ENCODE results near the gene CD109. TPM values are rescaled to one million over a fixed set of nuclear protein-coding genes. Genes with fewer than 3 reads are reported as not detected.

Gene CD109
- total and polyA plus RNA-seq, 10 of the 15 experiments (the other 5 are each of a cell fraction or from before 2014, with no cell fraction given) = 0.27 to 4.4 (median 2.1) TPM

DNA sequence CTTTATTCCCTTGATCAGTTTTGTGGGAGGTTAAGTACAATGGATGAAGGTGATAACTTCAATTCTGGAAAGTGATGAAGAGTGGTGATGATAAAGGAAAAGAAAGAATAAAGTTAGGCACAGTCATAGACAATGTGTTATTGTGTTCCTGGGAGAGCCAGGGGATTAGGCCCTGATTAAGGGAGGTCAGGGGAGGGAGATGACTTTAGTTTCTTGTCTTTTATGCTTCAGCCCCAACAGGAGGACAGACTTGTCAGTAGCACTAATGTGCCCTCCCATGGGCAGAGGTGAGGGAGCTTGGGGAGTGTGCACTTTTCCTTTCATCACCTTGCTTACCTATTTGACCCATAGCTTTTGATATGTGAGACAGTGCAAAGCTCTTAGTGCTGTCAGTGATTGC is 115.7 kb downstream of the CD109 start (continued):
- TF ChIP-seq, protein P1, sequence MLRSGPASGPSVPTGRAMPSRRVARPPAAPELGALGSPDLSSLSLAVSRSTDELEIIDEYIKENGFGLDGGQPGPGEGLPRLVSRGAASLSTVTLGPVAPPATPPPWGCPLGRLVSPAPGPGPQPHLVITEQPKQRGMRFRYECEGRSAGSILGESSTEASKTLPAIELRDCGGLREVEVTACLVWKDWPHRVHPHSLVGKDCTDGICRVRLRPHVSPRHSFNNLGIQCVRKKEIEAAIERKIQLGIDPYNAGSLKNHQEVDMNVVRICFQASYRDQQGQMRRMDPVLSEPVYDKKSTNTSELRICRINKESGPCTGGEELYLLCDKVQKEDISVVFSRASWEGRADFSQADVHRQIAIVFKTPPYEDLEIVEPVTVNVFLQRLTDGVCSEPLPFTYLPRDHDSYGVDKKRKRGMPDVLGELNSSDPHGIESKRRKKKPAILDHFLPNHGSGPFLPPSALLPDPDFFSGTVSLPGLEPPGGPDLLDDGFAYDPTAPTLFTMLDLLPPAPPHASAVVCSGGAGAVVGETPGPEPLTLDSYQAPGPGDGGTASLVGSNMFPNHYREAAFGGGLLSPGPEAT (IDR thresholded peaks at IDR 0.05; ENCODE audit: low read depth) = no peak
- TF ChIP-seq ZNF217 (IDR thresholded peaks at IDR 0.05) = no peak
- no peak for TF ChIP-seq TARDBP (IDR thresholded peaks at IDR 0.05; ENCODE audit: borderline replicate concordance)
- TF ChIP-seq STAT1 (conservative IDR thresholded peaks at IDR 0.05) = no peak

- no peak for FAIRE-seq
- BruUV-seq (replicated peaks) = no TSS peak
Observed at GRCh38 chr6:73817253-73817652, 121.2 kb downstream of the CD109 start.

More at GRCh38 chr6:73817253-73817652, 121.2 kb downstream of the CD109 start:
- ATAC-seq (no peak), DNase-seq (ENCODE audit: low read depth, low spot score) (no peak)
- H3K27me3 ChIP-seq (replicated peaks in 1 of 2; ENCODE audit: control insufficient read depth in 2 of 2, insufficient read depth in 2 of 2, low read length in 1 of 2) = no peaks in the 10 kb centered on the region
- H3K4me1 ChIP-seq (ENCODE audit: control insufficient read depth, insufficient read depth, low read length) = no peaks in the 10 kb centered on the region
- H3K9ac ChIP-seq (ENCODE audit: control insufficient read depth, insufficient read depth, low read length) = no peak overlapping the region
- intact Hi-C loops (cut with micrococcal nuclease; ENCODE audit: unreplicated experiment) (no loop called here), in situ Hi-C loops (cut with MboI) (no loop called here)
- RAD21 ChIA-PET (ENCODE audit: unreplicated experiment) = no interaction called here
- no peaks in the 10 kb centered on the region for H3K79me2 ChIP-seq (ENCODE audit: control insufficient read depth, insufficient read depth, low read length)
- H3K4me2 ChIP-seq (ENCODE audit: control insufficient read depth, insufficient read depth) = no peak overlapping the region
- no peak overlapping the region for H2AFZ ChIP-seq (ENCODE audit: control insufficient read depth, low read depth, low read length)
- no peaks in the 10 kb centered on the region for H3K36me3 ChIP-seq (ENCODE audit: control insufficient read depth in 2 of 2, insufficient read depth in 2 of 2, low read length in 1 of 2)
- TF ChIP-seq POLR2AphosphoS2 (IDR thresholded peaks at IDR 0.05; ENCODE audit: low read depth, low read length) = no peak
- TF ChIP-seq CBX5 (IDR thresholded peaks at IDR 0.05; ENCODE audit: low read depth) = no peak
- TF ChIP-seq, protein P2, sequence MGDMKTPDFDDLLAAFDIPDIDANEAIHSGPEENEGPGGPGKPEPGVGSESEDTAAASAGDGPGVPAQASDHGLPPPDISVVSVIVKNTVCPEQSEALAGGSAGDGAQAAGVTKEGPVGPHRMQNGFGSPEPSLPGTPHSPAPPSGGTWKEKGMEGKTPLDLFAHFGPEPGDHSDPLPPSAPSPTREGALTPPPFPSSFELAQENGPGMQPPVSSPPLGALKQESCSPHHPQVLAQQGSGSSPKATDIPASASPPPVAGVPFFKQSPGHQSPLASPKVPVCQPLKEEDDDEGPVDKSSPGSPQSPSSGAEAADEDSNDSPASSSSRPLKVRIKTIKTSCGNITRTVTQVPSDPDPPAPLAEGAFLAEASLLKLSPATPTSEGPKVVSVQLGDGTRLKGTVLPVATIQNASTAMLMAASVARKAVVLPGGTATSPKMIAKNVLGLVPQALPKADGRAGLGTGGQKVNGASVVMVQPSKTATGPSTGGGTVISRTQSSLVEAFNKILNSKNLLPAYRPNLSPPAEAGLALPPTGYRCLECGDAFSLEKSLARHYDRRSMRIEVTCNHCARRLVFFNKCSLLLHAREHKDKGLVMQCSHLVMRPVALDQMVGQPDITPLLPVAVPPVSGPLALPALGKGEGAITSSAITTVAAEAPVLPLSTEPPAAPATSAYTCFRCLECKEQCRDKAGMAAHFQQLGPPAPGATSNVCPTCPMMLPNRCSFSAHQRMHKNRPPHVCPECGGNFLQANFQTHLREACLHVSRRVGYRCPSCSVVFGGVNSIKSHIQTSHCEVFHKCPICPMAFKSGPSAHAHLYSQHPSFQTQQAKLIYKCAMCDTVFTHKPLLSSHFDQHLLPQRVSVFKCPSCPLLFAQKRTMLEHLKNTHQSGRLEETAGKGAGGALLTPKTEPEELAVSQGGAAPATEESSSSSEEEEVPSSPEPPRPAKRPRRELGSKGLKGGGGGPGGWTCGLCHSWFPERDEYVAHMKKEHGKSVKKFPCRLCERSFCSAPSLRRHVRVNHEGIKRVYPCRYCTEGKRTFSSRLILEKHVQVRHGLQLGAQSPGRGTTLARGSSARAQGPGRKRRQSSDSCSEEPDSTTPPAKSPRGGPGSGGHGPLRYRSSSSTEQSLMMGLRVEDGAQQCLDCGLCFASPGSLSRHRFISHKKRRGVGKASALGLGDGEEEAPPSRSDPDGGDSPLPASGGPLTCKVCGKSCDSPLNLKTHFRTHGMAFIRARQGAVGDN (IDR thresholded peaks at IDR 0.05) = no peak
- no peak for TF ChIP-seq SIX5 (IDR thresholded peaks at IDR 0.05; ENCODE audit: low read depth, low read length, severe bottlenecking)
- no peaks in the 10 kb centered on the region for H3K9me3 ChIP-seq (replicated peaks; ENCODE audit: control insufficient read depth, insufficient read depth, low read length)
- CTCF ChIA-PET = no interaction called here
- H3K4me3 ChIP-seq = no peak overlapping the region
- H3K27ac ChIP-seq (ENCODE audit: control insufficient read depth, insufficient read depth) = no peak overlapping the region
- no peaks in the 10 kb centered on the region for H4K20me1 ChIP-seq (ENCODE audit: control insufficient read depth, insufficient read depth)
- SMC1A ChIA-PET (ENCODE audit: uncharacterized antibody, unreplicated experiment) = no interaction called here
- POLR2A ChIA-PET = no interaction called here
- WGBS (ENCODE audit: insufficient coverage, insufficient replicate concordance, low lambda C conversion rate, missing lambda C conversion rate) = 0% methylated on average over 1 of the region's 1 CpG
